Endothelial cell of umbilical vein (primary cell): ENCODE data around the gene CALD1. TPM values are rescaled to one million over a fixed set of nuclear protein-coding genes. Genes with fewer than 3 reads are reported as not detected.

Experiments
- BruUV-seq: library from RNA; stranded (reverse); fragments of 400-500 nt; replicated peaks from 2 replicates; lab custom pipeline; 2021; lab: Mats Ljungman, UMichigan
- CTCF ChIA-PET: fragments of 300-600, 350-600 bp; sonication (Branson Sonifier 250); formaldehyde crosslinking; loops from one replicate; lab custom pipeline; 2021; ENCODE audit warnings: antibody characterized with exemption, inconsistent platforms; lab: Charles Lee
- POLR2A ChIA-PET: fragments of 300-600, 350-600 bp; sonication (Branson Sonifier 250); formaldehyde crosslinking; loops from one replicate; lab custom pipeline; 2021; ENCODE audit warnings: antibody characterized with exemption, inconsistent platforms; lab: Charles Lee
- DNase-seq: peaks from one replicate; pipeline ENCODE4 v3.0.0-alpha.2; 2011; ENCODE audit warnings: low read depth, low spot score
- FAIRE-seq: peaks from 2 replicates; lab custom pipeline; 2011; peaks lifted over from hg19 to GRCh38; lab: Jason Lieb, UNC
- H2AFZ ChIP-seq: 2 replicates; pipeline ENCODE4 v1.6.0; 2012; ENCODE audit warnings: low read depth, low read length, control low read depth, inconsistent platforms
- H3K27ac ChIP-seq: 2 replicates; pipeline ENCODE4 v1.5.1; 2011; ENCODE audit warnings: low read depth, mild to moderate bottlenecking, control low read depth, low read length, moderate library complexity; ENCODE audit not compliant: insufficient read depth
- H3K27me3 ChIP-seq, 2 experiments: 2 replicates each; pipeline versions ENCODE4 v1.6.0 to v1.6.1; 2011; ENCODE audit warnings: low read length in 2 of 2, mixed read lengths in 1 of 2; ENCODE audit not compliant: control insufficient read depth in 2 of 2, insufficient read depth in 2 of 2
- H3K36me3 ChIP-seq, 2 experiments: 2 replicates in 1 of 2; 3 replicates in 1 of 2; pipeline ENCODE4 v1.5.1; 2011; ENCODE audit warnings: low read length in 2 of 2, mild to moderate bottlenecking in 1 of 2, moderate library complexity in 1 of 2; ENCODE audit not compliant: control insufficient read depth in 2 of 2, insufficient read depth in 2 of 2; ENCODE audit errors: extremely low read depth in 1 of 2
- H3K4me1 ChIP-seq: 3 replicates; pipeline ENCODE4 v1.5.1; 2011; ENCODE audit warnings: mild to moderate bottlenecking, low read length; ENCODE audit not compliant: control insufficient read depth, insufficient read depth; ENCODE audit errors: extremely low read depth
- H3K4me2 ChIP-seq: 2 replicates; pipeline ENCODE4 v1.6.1; 2011; ENCODE audit warnings: low read length, control low read depth, mixed read lengths; ENCODE audit not compliant: insufficient read depth
- H3K4me3 ChIP-seq, 3 experiments: fragments of 200-600 bp in 1 of 3; sonication (generic), shearing (Covaris generic) in 1 of 3; replicated peaks in 1 of 3; 2 replicates each; pipeline ENCODE4 v1.5.1; 2011 to 2016; ENCODE audit warnings: control low read depth in 3 of 3, low read length in 3 of 3, mild to moderate bottlenecking in 2 of 3, inconsistent platforms in 1 of 3, low read depth in 1 of 3, moderate library complexity in 1 of 3; ENCODE audit not compliant: insufficient read depth in 1 of 3
- H3K79me2 ChIP-seq: 2 replicates; pipeline ENCODE4 v1.6.0; 2012; ENCODE audit warnings: low read length, inconsistent platforms; ENCODE audit not compliant: control insufficient read depth, insufficient read depth
- H3K9ac ChIP-seq: replicated peaks from 2 replicates; pipeline ENCODE3; 2011; ENCODE audit warnings: low read length, control low read depth; ENCODE audit not compliant: insufficient read depth; ENCODE audit errors: extremely low read depth
- H3K9me1 ChIP-seq: replicated peaks from 3 replicates; pipeline ENCODE4 v1.6.0; 2011; ENCODE audit warnings: mild to moderate bottlenecking, low read length; ENCODE audit not compliant: control insufficient read depth, insufficient read depth; ENCODE audit errors: extremely low read depth
- H3K9me3 ChIP-seq: replicated peaks from 2 replicates; pipeline ENCODE4 v1.5.1; 2012; ENCODE audit warnings: low read length, inconsistent platforms; ENCODE audit not compliant: control insufficient read depth, insufficient read depth
- H4K20me1 ChIP-seq: replicated peaks from 2 replicates; pipeline ENCODE3; 2011; ENCODE audit warnings: mild to moderate bottlenecking, low read length; ENCODE audit not compliant: control insufficient read depth, insufficient read depth; ENCODE audit errors: extremely low read depth
- CTCF ChIP-seq, 2 donors: IDR thresholded peaks; 1 replicate in 1 of 2; 2 replicates in 1 of 2; pipeline ENCODE4 v1.5.1; 2011; ENCODE audit warnings: low read length in 2 of 2, mild to moderate bottlenecking in 2 of 2, moderate library complexity in 2 of 2, control low read depth in 1 of 2, inconsistent platforms in 1 of 2, low read depth in 1 of 2; ENCODE audit not compliant: insufficient read depth in 1 of 2; ENCODE audit errors: extremely low read depth in 1 of 2
- GATA2 ChIP-seq: IDR thresholded peaks from 2 replicates; pipeline ENCODE4 v1.7.0; 2011; ENCODE audit warnings: low read depth, mild to moderate bottlenecking, moderate library complexity, mixed read lengths, low read length; ENCODE audit not compliant: insufficient read length, insufficient read depth
- MAX ChIP-seq: IDR thresholded peaks from 2 replicates; pipeline ENCODE4 v1.6.1; 2011; ENCODE audit not compliant: insufficient read depth, insufficient read length
- POLR2A ChIP-seq: IDR thresholded peaks from 2 replicates; pipeline ENCODE4 v1.6.1; 2012; ENCODE audit warnings: low read depth, mild to moderate bottlenecking, control low read depth, low read length
- POLR2AphosphoS5 ChIP-seq: IDR thresholded peaks from 2 replicates; pipeline ENCODE4 v1.6.1; 2012; ENCODE audit warnings: low read depth, mild to moderate bottlenecking, control low read depth, low read length, moderate library complexity; ENCODE audit not compliant: insufficient read depth
- dilution Hi-C: fragments of 300-500 bp; cut with MboI; formaldehyde crosslinking; loops from one replicate; pipeline ENCODE4 v1.15.0; 2019; ENCODE audit warnings: low sequenced_read_pairs; ENCODE audit not compliant: extremely low pct_ligation_motif_present
- intact Hi-C: fragments of 100-400 bp; cut with micrococcal nuclease; formaldehyde crosslinking; loops from one replicate; pipeline ENCODE4 v1.10.0; 2022
- polyA plus RNA-seq, 4 experiments: library from polyadenylated mRNA; depleted of rRNA in 3 of 4; stranded (reverse) in 3 of 4; unstranded in 1 of 4; fragments of >200 nt; gene quantifications; 2 replicates each; pipeline versions ENCODE4 v1.2.1 to v1.2.3, GENCODE V29; 2011 to 2012; ENCODE audit warnings: missing spikeins in 1 of 4
- total RNA-seq: library from RNA; stranded (reverse); gene quantifications from 2 replicates; pipeline ENCODE4 v1.2.3, GENCODE V29; 2021

Gene CALD1
- total and polyA plus RNA-seq, 2 donors (not counting 3 experiments of a cell fraction or from before 2014, with no cell fraction given) = 136 to 307 TPM

- peak; percentile 15 for TF ChIP-seq POLR2A
- no peak for TF ChIP-seq CTCF (IDR thresholded peaks at IDR 0.05; ENCODE audit: extremely low read depth in 1 of 2, insufficient read depth in 1 of 2, low read depth in 1 of 2, low read length in 2 of 2)
- no peak overlapping the region for H3K9ac ChIP-seq
- no peaks in the 10 kb centered on the region for H3K4me1 ChIP-seq
- no peak overlapping the region for H2AFZ ChIP-seq
- CTCF ChIA-PET = interaction anchor here (1.0 to 1.2 kb wide), 2 partner anchors 19 to 33 kb away, joined by 3 read pairs; no protein-coding TSS in a partner anchor
- no TSS peak for BruUV-seq
- no peaks in the 10 kb centered on the region for H3K27me3 ChIP-seq
- H3K4me3 ChIP-seq = no peak overlapping the region
- no peak overlapping the region for H3K4me2 ChIP-seq
- POLR2A ChIA-PET = no interaction called here
- peaks cover 0 to 13% of the 10 kb centered on the region in 2 experiments for H3K36me3 ChIP-seq
- dilution Hi-C loops = no loop called here
- no peaks in the 10 kb centered on the region for H3K9me1 ChIP-seq
- FAIRE-seq (no peak), DNase-seq (no peak)
- no peaks in the 10 kb centered on the region for H3K9me3 ChIP-seq
- peaks cover 82% of the 10 kb centered on the region for H3K79me2 ChIP-seq
- no peak overlapping the region for H3K27ac ChIP-seq
- intact Hi-C loops = no loop called here
- H4K20me1 ChIP-seq = peaks cover 7% of the 10 kb centered on the region
Measured at GRCh38 chr7:134823400-134823799, 44.0 kb downstream of the CALD1 start.

GRCh38 chr7:134825666-134826065 lies 46.2 kb downstream of the CALD1 start:
- H3K36me3 ChIP-seq = peaks cover 0 to 5% of the 10 kb centered on the region in 2 experiments
- intact Hi-C loops (no loop called here), dilution Hi-C loops (no loop called here)
- FAIRE-seq (no peak), DNase-seq (no peak)
- no peaks in the 10 kb centered on the region for H3K9me3 ChIP-seq
- H3K9ac ChIP-seq = no peak overlapping the region
- peaks cover 80% of the 10 kb centered on the region for H3K79me2 ChIP-seq
- no peaks in the 10 kb centered on the region for H3K9me1 ChIP-seq
- no peak for TF ChIP-seq POLR2AphosphoS5
- TF ChIP-seq MAX = no peak
- no peak for TF ChIP-seq GATA2
- no peaks in the 10 kb centered on the region for H3K4me1 ChIP-seq
- BruUV-seq = no TSS peak
- H2AFZ ChIP-seq = no peak overlapping the region
- CTCF ChIA-PET = interaction anchor here (1.9 kb wide), 1 partner anchor 12 kb away, joined by 4 read pairs; no protein-coding TSS in a partner anchor
- POLR2A ChIA-PET = no interaction called here
- peaks cover 7% of the 10 kb centered on the region for H4K20me1 ChIP-seq
- no peak overlapping the region for H3K27ac ChIP-seq
- no peak overlapping the region for H3K4me3 ChIP-seq
- no peaks in the 10 kb centered on the region for H3K27me3 ChIP-seq
- H3K4me2 ChIP-seq = no peak overlapping the region
